ENCODE measurements around the gene PCBP3. TPM values are rescaled to one million over a fixed set of nuclear protein-coding genes. Genes with fewer than 3 reads are reported as not detected.
"Not testable (repeated sequence)": the region's sequence is repeated elsewhere in the genome, so short reads cannot be mapped to it uniquely, and the experiment has no call there.

The PCBP3 gene
- total RNA-seq, 2 experiments from 2014 or later: 0.86 to 1.2 TPM

DNA sequence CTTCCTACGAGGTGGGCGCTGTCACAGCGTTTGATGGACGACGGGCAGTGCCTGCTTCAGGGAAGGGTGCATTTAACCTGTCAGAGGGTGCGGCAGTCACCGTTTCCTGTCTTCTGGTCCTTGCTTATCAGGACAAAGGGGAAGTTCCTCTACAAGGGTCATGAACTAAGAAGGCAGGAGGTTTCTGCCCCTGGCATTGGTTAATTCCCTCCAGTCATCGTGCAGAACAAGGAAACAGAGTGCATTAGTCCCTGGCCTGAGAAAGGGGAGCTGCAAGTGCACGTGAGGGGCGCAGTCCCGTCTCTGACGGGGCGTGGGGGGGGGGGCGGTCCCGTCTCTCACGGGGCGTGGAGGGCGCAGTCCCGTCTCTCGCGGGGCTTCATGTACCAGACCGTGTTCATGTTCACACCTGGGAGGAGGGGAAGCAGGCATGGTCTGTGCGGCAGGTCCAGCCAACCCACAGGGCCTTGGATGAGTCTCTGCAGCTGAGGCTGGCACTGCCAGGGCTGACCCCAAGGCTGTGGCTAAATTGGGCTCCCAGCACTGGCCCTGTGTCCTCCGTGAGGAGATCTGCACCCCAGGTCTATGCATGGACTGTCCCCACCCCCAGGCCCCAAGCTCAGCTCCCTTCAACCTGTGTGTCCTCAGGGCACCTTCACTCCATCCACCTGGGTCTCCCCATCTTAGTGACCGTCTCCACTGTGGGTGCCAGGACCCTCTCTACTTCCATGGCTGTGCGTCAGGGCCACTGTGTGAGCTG, 248.8 kb downstream of the PCBP3 start:
- POLR2A ChIA-PET: no interaction called here
- CTCF ChIA-PET: no interaction called here

DNA sequence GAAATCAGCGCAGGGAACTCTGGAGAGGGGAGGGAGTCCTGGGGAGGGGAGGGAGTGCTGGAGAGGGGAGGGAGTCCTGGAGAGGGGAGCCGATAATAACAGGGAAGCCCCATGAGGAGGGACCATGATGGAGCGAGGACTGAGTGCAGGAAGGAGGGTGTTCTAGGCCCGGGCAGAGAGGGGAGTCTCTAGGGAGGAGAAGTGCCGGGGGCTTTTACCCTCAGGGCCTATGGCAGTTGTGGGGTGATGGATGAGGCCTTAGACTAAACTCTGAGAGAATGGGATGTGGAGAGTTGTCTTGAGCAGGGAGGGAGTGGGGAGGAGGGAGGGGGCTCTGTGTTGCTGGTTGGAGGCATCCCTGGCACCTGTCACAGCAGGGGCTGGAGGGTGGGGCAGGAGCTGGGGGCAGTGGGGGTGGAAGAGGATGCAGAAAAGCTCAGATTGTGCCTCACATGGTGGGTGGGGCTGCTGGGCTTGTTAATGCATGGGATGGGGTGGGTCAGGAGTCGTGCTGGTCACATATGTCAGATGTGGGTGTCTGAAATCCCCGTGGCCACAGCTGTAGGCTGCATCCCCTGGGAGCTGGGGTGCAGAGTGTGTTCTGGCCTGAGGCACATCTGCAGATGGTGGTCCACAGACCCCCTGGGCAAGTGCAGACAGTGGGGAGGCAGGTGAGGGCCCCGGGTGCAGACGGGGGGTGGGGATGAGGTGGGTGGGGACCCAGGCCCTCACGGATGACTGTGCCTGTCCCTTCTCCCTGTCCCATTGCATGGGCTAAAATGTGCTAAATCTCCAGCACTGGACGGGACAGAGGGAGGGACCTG, 249.6 kb downstream of the PCBP3 start:
- CTCF ChIA-PET: no interaction called here
- POLR2A ChIA-PET: no interaction called here

DNA sequence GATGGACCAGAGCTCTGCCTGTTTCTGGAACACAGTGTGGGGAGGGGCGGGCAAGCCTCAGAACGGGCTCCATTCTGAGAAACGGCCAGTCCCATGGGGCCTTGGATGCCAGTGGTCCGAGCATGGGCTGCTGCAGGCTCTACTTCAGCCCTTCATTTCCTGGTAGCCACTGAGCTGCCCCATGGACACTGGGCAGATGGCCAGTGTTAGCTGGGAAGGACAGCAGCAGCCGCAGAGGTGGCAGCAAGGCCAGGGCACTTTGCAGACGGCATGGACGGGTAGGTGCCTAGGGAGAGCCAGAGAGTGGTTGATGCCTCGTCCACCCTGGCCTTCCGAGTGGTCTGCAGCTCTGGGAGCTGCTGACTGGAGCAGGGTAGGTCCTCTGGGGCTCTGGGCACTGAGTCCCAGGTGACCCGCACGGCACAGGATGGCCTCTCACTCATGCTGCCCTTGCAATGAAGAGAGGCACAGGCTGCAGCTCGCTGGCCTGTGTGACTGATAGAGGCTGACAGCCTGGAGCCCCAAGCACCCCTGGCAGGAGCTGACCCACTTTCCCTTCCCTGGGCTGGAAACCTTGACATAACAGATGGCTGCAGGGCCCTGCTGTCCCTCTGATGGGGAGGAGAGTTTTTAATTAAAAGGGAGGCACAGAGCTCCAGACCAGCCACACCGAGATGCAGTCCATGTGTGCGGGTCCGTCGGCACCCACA, 250.4 kb downstream of the PCBP3 start:
- ChIA-PET CTCF (no interaction called here), POLR2A (no interaction called here)

DNA sequence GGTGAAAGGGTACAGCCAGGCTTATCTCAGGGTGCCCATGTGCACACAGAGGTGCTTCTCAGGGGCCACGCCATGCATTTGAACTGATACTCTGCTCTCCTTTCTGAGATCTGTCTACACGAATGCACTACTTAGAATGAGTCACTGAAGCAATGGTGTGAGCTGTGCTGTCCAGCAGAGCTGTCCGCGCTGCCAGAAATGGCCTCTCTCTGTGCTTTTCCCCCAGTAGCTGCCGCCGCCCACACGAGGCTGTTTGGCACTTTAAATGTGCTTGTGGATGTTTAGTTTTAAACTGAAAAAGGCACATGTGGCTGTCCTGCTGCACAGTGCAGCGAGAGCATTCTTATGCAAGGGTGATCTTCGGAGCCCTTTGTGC, 250.9 kb downstream of the PCBP3 start:
- ChIA-PET POLR2A (no interaction called here), CTCF (no interaction called here)

DNA sequence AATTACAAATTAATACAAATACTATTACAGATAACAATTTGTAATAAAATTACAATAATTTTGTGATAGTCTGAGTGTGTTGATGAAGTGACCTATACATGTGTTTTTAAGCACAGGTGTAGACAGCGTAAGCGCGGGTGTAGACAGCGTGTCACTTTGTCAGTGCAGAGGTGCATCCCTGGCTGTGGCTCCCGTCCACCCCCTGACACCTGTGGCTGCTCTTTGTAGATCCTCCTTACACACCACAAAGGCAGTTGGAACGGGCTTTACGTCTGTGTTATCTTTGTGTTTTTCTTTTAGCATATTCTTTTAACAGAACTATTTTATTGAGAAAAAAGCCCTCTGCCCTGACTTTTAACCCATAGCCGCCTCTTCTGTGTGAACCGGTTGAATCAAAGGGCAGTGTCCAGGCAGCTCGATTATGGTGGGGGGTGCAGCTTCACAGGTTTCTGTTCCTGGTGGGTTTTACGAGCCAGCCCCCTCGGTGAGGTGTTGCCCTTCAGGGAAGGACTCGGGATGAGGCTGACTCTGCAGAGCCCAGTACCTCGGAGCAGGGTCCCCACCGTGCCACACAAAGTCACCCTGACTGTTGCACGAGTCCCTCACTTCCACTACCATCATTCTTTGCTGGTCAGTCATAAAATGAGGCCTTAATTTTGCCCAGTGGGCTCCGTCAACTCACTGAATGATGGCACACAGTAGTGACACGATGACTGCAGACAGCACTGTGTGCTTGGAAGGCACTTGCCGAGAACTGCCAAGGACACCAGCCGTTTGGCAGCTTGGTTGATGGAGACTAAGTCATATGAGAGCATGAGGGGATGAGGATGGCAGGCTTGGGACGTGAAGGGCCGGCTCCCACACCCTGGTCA, 251.6 kb downstream of the PCBP3 start:
- ChIA-PET POLR2A (no interaction called here), CTCF (no interaction called here)

DNA sequence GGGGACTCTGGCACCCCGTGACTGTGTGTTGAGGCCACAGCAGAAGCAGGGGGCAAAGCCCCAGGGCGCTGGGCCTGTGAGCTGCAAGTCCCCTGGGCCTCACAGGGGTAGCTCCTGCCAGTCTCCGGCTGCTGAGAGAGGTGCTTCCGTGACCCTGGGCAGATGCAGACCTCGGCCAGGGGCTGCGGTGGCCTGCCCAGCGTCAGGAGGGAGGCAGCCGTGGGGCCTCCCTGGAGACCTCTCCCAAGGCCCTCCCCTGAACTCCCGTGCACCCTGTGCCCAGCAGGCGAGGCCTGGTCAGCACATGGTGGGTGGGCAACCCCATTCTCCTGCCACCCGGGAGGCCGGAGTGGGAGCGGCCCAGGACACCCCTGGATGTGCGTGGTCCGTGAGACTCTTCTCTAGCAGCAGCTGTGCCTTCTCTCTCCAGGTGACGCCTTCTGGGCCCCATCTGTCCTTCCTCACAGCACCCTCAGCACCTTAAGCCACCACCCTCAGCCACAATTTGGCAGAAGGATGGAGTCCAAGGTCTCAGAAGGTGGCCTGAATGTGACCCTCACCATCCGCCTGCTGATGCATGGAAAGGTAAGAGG, 252.3 kb downstream of the PCBP3 start:
- CTCF ChIA-PET: no interaction called here
- POLR2A ChIA-PET: no interaction called here

DNA sequence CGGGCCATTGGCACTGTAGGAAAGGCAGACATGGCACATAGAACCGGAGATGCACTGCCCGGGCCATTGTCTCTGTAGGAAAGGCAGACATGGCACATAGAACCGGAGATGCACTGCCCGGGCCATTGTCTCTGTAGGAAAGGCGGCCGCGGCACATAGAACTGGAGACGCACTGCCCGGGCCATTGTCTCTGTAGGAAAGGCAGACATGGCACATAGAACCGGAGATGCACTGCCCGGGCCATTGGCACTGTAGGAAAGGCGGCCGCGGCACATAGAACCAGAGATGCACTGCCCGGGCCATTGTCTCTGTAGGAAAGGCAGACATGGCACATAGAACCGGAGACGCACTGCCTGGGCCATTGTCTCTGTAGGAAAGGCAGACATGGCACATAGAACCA, 252.9 kb downstream of the PCBP3 start:
- CTCF ChIA-PET, POLR2A ChIA-PET: not testable (repeated sequence)

DNA sequence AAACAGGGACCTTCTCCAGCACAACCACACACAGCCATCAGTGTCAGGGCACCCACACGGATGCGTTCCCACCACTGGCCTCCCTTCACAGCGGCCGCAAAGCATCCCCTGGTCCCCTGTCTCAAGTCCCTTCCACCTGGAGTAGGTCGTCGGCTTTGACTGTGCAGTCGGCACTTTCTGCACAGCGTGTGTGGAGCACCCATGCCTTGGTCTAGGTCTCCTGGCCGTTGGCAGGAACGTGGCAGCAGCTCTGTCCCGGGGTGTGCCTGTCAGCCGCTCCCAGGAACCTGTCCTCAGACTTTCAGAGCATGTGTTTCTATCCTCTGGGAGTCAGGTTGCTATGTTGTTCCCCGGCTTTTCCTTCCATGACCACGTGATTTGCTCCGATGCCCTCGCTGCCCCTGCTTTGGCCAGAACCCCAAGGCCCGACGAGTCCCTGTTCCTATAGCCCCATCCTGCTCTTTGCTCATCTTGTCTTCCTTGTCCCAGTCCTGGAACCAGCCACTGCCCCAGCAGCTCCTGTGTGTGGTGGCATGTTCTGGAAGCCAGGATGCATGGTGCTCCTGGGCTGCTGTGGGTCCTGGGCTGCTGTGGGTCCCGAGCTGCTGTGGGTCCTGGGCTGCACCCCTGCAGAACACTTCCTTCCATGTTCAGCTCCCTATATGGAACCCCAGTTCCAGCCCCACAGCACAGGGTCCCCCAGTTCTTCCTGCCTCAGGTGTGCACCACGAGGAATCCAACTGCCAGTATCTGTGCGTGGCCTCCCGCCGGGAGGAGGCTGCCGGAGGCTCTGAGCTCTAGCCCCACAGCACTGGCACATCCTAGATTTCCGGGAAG, 253.9 kb downstream of the PCBP3 start:
- ChIA-PET CTCF (no interaction called here), POLR2A (no interaction called here)

DNA sequence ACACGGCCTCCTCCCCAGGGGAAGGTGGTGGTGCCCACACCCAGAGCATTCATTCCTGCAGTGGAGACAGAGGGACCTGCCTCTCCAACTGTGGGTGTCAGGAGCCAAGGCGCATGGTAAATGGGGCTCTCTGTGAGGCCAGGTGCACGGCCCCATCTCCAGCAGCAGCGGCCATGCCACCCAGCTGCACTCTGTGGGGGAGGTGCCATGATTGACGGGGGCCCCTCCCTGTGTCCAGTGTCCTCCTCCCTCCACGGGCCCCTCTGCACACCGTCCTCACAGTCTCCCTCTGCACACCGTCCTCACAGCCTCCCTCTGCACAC, 254.5 kb downstream of the PCBP3 start:
- POLR2A ChIA-PET: no interaction called here
- CTCF ChIA-PET: no interaction called here

DNA sequence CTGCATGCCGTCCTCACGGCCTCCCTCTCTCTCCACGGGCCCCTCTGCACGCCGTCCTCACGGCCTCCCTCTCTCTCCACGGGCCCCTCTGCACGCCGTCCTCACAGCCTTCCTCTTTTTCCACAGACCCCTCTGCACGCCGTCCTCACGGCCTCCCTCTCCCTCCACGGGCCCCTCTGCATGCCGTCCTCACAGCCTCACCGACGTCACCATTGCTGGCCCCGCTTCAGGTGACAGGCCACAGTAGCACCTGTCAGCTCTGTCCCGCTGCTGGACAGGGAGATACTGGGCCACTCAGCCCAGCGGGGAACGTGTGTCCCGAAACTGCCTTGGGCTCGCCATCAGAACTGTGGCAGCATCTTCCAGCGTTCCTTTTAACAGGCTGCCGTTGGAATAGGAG, 255.3 kb downstream of the PCBP3 start:
- ChIA-PET POLR2A (no interaction called here), CTCF (no interaction called here)

DNA sequence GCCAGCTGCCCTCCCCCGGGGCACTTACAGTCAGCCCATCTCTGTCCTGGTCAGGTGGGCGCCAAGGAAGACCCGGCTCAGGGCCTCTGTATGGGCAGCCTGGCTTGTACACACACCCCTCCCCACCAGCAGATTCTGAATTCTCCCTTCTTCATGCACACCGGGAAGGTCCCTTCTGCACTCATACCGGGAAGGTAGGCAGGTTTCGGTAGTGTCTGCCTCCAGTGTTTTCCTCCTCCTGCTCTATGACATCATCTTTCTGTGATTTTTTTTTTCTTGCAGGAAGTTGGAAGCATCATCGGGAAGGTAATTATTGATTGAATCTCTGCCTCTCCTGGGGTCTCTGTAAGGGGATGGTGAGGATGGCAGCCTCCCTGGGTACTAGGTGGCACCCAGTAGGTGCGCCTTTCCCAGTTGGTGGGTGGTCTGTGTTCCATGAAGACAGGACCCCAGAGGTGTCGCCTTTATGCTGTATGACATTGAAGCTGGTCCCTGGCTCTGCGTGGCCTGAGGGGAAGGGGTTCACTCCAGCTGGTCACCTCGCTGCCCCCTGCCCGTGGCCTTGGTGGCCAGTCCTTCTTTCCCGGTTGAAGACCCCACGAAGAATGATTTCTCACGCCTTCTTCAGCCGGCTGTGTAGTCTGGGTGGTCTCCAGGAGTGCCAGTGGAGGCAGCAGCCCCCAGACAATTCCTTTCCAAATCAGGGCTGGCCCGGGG, 255.9 kb downstream of the PCBP3 start:
- ChIA-PET CTCF (no interaction called here), POLR2A (no interaction called here)

DNA sequence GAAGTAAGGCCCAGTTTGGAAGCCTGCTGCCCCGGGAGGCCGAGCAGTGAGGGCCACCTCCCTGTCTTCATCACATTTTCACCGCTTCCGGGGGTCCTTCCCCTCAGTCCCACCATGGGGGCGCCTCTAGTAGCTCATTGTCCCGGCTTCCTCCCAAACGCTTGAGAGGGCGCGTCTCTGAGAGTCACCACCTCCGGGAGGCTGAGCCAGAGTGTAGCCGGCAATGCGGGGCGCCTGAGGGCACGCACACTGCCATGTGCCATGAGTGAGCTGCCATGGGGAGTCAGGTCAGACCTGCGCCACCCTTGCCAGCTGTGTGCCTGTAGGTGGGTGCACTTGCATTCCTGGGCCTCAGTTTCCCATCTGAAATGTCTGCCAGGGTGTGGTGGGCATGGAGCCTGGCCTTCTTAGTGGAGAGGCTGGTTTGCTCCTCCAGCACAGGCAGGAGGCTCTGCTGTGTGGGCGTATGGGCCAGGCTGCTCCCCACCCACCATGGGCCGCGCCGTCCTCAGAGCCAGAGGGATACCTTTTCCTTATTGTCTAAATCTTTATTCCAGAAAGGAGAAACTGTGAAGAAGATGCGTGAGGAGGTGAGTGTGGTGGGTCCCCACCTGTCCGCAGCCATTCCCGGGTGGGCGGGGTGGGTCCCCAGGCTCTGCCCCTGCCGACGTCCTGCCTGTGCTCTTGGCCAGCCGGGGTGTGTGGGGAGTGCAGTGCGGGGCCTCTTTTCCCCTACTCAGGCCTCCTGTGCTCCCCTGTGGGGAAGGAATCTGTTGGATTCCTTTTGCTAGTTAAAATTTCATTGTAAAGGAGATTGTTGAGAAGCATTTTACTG, 256.7 kb downstream of the PCBP3 start:
- POLR2A ChIA-PET: no interaction called here

DNA sequence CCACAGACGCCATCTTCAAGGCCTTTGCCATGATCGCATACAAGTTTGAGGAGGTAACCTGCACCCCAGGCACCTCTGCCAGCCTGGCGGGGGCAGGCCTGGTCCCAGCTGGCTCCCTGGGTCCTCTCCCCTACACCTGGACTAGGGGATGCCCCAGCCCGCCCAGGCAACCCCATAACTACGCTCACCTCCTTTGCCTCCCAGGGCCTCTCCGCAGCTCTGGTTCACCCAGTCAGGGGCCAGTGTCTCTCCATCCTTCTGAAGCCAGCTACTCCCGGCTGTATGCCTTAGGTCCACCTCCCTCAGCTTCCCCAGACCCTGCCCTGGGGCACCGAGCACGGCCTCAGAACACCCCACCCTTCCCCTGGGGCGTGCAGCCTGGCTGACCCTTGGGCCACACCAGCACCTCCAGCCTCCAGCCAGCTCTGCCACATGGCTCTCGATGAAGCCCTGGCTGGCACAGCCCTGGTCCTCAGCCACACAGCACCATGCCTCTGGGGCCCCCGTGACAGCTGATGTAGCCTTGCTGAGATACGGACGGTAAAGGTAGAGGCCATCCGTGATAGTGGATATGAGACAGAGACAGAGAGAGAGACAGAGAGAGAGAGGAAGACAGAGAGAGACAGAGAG, 257.7 kb downstream of the PCBP3 start:
- CTCF ChIA-PET: no interaction called here
- POLR2A ChIA-PET: no interaction called here

More for the DNA sequence above, 256.7 kb downstream of the PCBP3 start:
- CTCF ChIA-PET: no interaction called here

DNA sequence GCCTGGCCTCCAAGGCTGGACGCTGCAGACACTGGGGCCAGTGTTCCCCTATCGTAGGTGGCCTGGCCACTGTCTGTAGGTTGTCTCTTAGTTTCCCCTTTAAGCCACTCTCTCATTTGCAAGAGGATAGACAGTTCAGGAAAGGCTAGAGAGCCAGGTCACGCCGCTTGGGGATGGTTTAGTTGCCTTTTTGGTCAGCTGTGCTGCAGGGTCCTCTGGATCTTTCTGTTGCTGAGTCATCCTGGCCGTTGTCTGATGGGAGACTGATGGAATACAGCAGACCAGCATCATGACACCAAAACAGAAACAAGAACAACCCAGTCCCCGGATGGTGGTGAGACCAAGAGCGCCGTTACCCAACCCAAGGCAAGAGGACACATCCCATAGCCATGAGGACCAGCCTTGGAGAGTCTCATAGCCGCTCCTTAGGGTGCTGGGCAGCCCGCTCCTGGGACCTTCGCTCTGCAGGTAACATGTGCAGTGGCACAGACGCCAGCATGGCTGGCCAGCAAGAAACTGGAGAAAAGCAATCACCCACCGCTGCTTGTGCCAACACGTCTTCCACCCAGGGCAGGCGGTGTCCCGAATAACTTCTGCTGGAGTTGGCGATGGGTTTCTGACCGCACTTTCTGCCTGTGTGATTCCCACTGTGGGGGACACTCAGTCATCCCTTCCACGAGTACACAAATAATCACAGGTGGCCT, 258.9 kb downstream of the PCBP3 start:
- POLR2A ChIA-PET: no interaction called here
- CTCF ChIA-PET: no interaction called here

DNA sequence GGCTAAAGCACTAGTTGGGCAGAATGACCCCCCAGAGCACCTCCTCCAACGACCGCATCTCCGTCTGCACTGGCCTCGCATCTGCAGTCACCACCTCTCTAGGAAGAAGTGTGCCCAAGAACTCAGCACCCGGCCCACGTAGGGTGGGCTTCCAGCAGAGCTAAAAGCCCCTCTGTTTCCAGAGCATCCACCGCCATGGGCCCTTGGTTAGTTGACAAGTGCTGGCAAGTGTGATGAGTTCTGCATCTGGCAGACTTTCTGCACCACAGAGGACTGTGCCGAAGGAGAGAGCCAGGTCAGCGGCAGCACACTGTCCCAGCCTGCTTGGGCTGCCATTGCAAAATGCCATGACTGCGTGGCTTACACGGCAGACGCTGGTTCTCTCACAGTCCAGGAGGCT, 261.7 kb downstream of the PCBP3 start:
- POLR2A ChIA-PET: no interaction called here
- CTCF ChIA-PET: no interaction called here

DNA sequence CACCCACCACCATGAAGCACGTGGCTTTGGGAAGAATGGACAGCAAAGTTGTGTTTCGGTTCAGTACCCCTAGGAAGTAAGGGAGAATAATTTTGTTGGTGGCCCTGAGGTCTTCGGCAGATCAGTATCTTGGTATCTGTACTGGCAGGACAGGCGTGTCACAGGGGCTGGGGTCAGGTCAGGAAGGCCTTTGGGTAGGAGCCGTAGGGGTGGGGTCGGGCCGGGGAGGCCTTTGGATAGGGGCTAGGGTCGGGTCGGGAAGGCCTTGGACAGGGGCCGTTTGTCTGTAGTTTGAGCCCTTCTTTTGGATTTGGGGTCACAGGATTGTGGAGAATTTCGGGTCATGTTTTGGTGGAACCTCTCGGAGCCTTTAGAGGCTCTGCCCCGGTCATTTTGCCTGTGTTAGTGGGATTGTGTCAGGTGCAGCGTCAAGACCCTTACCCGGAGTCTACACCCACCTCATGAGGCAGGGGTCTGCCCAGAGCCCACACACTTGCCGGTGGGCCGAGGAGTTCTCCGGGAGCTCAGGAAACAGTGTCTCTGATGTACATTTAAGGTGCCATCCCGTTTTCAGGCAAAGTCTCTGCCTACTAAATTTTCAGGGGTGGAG, 262.8 kb downstream of the PCBP3 start:
- CTCF ChIA-PET: no interaction called here
- POLR2A ChIA-PET: no interaction called here
